ENCODE data around the gene HIGD1A.

HIGD1A gene

GRCh38 chr3:42822828-42823227 lies 18.5 kb upstream of the HIGD1A start:
- no peak overlapping the region for H4K8ac ChIP-seq (ENCODE audit: low read depth, low read length)
- DNase-seq: no peak
- H3K79me1 ChIP-seq (ENCODE audit: low read length): peaks cover 2% of the 10 kb centered on the region
- peak overlapping the region; percentile 81 for H2BK5ac ChIP-seq (ENCODE audit: low read depth, low read length, poor library complexity)
- no peak overlapping the region for H2AFZ ChIP-seq (ENCODE audit: insufficient read depth, low read length, poor library complexity)
- no peak overlapping the region for H4K12ac ChIP-seq (ENCODE audit: low read depth, low read length)
- H3K14ac ChIP-seq (ENCODE audit: low read length): no peak overlapping the region
- H3K36me3 ChIP-seq (ENCODE audit: control insufficient read depth in 1 of 2, insufficient read depth in 2 of 2, low read length in 2 of 2): peaks cover 3 to 9% of the 10 kb centered on the region in 2 experiments
- no peak overlapping the region for H3K18ac ChIP-seq (ENCODE audit: low read length)
- no peaks in the 10 kb centered on the region for H3K79me2 ChIP-seq (ENCODE audit: control insufficient read depth, insufficient read depth, low read length, poor library complexity)
- peak overlapping the region; percentile 40 for H4K91ac ChIP-seq (ENCODE audit: low read depth, low read length)
- WGBS (ENCODE audit: extremely low coverage, insufficient coverage, insufficient read length): no CpG with 5 or more reads among the region's 3 CpGs
- H3K27me3 ChIP-seq (ENCODE audit: insufficient read depth, low read length): no peaks in the 10 kb centered on the region
- no peak overlapping the region for H3K23ac ChIP-seq (ENCODE audit: low read length)
- H3K4me3 ChIP-seq (ENCODE audit: low read depth, low read length): no peak overlapping the region
- H3K4ac ChIP-seq (ENCODE audit: low read depth, low read length): peak overlapping the region; percentile 49
- no peaks in the 10 kb centered on the region for H3K9me3 ChIP-seq (ENCODE audit: insufficient read depth, low read depth, low read length)
- H3K4me2 ChIP-seq (ENCODE audit: low read length): no peak overlapping the region
- H3K9ac ChIP-seq (ENCODE audit: low read length): no peak overlapping the region
- no peak overlapping the region for H2BK120ac ChIP-seq (ENCODE audit: insufficient read depth, low read length, poor library complexity)
- peaks cover 3 to 7% of the 10 kb centered on the region in 2 experiments for H3K4me1 ChIP-seq (ENCODE audit: control insufficient read depth in 1 of 2, insufficient read depth in 2 of 2, low read length in 2 of 2)
- peak overlapping the region; percentile 13 for H2BK12ac ChIP-seq (ENCODE audit: low read length)
- peak overlapping the region; percentile 45 for H3K27ac ChIP-seq (ENCODE audit: low read depth, low read length)
- no peak overlapping the region for H2AK5ac ChIP-seq (ENCODE audit: low read length)

DNA sequence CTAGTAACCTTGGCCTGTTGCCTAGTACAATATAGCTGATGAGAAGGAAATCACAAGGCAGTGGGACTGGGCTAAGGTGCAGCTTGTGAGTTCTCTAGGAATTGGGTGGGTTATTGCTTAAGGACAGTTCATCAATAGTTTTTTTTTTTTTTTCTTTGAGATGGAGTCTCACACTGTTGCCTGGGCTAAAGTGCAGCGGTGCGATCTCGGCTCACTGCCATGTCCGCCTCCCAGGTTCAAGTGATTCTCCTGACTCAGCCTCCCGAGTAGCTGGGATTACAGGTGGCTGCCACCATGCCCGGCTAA lies 16.4 kb upstream of the HIGD1A start:
- Histone ChIP-seq H2BK5ac (ENCODE audit: low read depth, low read length, poor library complexity) (no peak overlapping the region), H3K36me3 (ENCODE audit: control insufficient read depth in 1 of 2, insufficient read depth in 2 of 2, low read length in 2 of 2) (peaks cover 3 to 9% of the 10 kb centered on the region in 2 experiments), H3K23ac (ENCODE audit: low read length) (no peak overlapping the region), H4K91ac (ENCODE audit: low read depth, low read length) (no peak overlapping the region), H3K18ac (ENCODE audit: low read length) (no peak overlapping the region), H3K4me1 (ENCODE audit: control insufficient read depth in 1 of 2, insufficient read depth in 2 of 2, low read length in 2 of 2) (peaks cover 3 to 4% of the 10 kb centered on the region in 2 experiments), H2AK5ac (ENCODE audit: low read length) (no peak overlapping the region), H3K4me2 (ENCODE audit: low read length) (no peak overlapping the region), H3K79me2 (ENCODE audit: control insufficient read depth, insufficient read depth, low read length, poor library complexity) (no peaks in the 10 kb centered on the region), H4K8ac (ENCODE audit: low read depth, low read length) (no peak overlapping the region), H4K12ac (ENCODE audit: low read depth, low read length) (no peak overlapping the region), H3K79me1 (ENCODE audit: low read length) (peaks cover 2% of the 10 kb centered on the region), H3K9me3 (ENCODE audit: insufficient read depth, low read depth, low read length) (no peaks in the 10 kb centered on the region), H3K27me3 (ENCODE audit: insufficient read depth, low read length) (no peaks in the 10 kb centered on the region), H2BK12ac (ENCODE audit: low read length) (no peak overlapping the region), H3K4me3 (ENCODE audit: low read depth, low read length) (no peak overlapping the region), H2AFZ (ENCODE audit: insufficient read depth, low read length, poor library complexity) (no peak overlapping the region), H3K9ac (ENCODE audit: low read length) (no peak overlapping the region), H3K14ac (ENCODE audit: low read length) (no peak overlapping the region), H3K4ac (ENCODE audit: low read depth, low read length) (no peak overlapping the region), H2BK120ac (ENCODE audit: insufficient read depth, low read length, poor library complexity) (no peak overlapping the region), H3K27ac (ENCODE audit: low read depth, low read length) (no peak overlapping the region)
- no CpG with 5 or more reads among the region's 6 CpGs for WGBS (ENCODE audit: extremely low coverage, insufficient coverage, insufficient read length)
- DNase-seq: no peak

DNA sequence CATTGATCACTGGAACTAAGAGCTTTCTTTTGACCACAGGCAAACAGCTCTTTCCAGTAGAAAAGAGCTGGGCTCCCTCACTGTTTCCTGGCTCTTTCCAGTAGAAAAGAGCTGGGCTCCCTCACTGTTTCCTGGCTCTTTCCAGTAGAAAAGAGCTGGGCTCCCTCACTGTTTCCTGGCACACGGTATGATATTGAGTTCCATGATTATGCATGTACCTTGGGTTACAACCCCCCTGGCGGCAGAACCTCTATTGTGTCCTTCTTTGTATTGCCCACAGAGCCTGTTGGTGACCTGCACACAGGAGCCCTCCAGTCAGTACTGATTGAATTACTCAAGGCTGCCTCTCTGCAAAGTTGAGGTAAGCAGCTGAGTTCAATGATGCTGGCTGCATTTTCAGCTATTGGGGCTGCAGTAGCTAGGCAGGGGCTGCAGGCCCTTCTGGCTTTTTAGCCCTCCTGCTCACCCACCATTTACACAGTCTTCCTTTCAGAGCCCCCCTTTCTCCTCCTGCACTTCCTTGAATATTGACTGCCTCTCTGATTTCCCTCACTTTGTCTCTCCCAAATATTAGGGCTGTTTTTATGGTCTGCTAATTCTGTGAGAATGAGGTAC lies 15.2 kb upstream of the HIGD1A start:
- H3K27ac ChIP-seq (ENCODE audit: low read depth, low read length): no peak overlapping the region

GRCh38 chr3:42815826-42816225 lies 11.5 kb upstream of the HIGD1A start:
- H3K4me2 ChIP-seq (ENCODE audit: low read length): no peak overlapping the region
- no peak overlapping the region for H4K91ac ChIP-seq (ENCODE audit: low read depth, low read length)
- no peak overlapping the region for H3K14ac ChIP-seq (ENCODE audit: low read length)
- H3K4me3 ChIP-seq (ENCODE audit: low read depth, low read length): no peak overlapping the region
- no peak overlapping the region for H3K27ac ChIP-seq (ENCODE audit: low read depth, low read length)
- peaks cover 2 to 9% of the 10 kb centered on the region in 2 experiments for H3K36me3 ChIP-seq (ENCODE audit: control insufficient read depth in 1 of 2, insufficient read depth in 2 of 2, low read length in 2 of 2)
- H2AFZ ChIP-seq (ENCODE audit: insufficient read depth, low read length, poor library complexity): no peak overlapping the region
- H3K4me1 ChIP-seq (ENCODE audit: control insufficient read depth in 1 of 2, insufficient read depth in 2 of 2, low read length in 2 of 2): peaks cover 9 to 10% of the 10 kb centered on the region in 2 experiments
- H3K9me3 ChIP-seq (ENCODE audit: insufficient read depth, low read depth, low read length): no peaks in the 10 kb centered on the region
- no peak overlapping the region for H3K4ac ChIP-seq (ENCODE audit: low read depth, low read length)
- H3K23ac ChIP-seq (ENCODE audit: low read length): no peak overlapping the region
- H2BK120ac ChIP-seq (ENCODE audit: insufficient read depth, low read length, poor library complexity): no peak overlapping the region
- H4K8ac ChIP-seq (ENCODE audit: low read depth, low read length): no peak overlapping the region
- H3K9ac ChIP-seq (ENCODE audit: low read length): no peak overlapping the region
- DNase-seq: no peak
- H2AK5ac ChIP-seq (ENCODE audit: low read length): no peak overlapping the region
- WGBS (ENCODE audit: extremely low coverage, insufficient coverage, insufficient read length): no CpG with 5 or more reads among the region's 2 CpGs
- H3K27me3 ChIP-seq (ENCODE audit: insufficient read depth, low read length): no peaks in the 10 kb centered on the region
- no peak overlapping the region for H3K18ac ChIP-seq (ENCODE audit: low read length)
- no peak overlapping the region for H4K12ac ChIP-seq (ENCODE audit: low read depth, low read length)
- no peak overlapping the region for H2BK5ac ChIP-seq (ENCODE audit: low read depth, low read length, poor library complexity)
- H3K79me2 ChIP-seq (ENCODE audit: control insufficient read depth, insufficient read depth, low read length, poor library complexity): peaks cover 2% of the 10 kb centered on the region
- H3K79me1 ChIP-seq (ENCODE audit: low read length): peaks cover 8% of the 10 kb centered on the region
- no peak overlapping the region for H2BK12ac ChIP-seq (ENCODE audit: low read length)

More for the DNA sequence above, 15.2 kb upstream of the HIGD1A start:
- no peak overlapping the region for H3K4me3 ChIP-seq (ENCODE audit: low read depth, low read length)
- H3K4ac ChIP-seq (ENCODE audit: low read depth, low read length): peak overlapping the region; percentile 6
- H3K27me3 ChIP-seq (ENCODE audit: insufficient read depth, low read length): no peaks in the 10 kb centered on the region
- no peak overlapping the region for H3K4me2 ChIP-seq (ENCODE audit: low read length)
- no peak overlapping the region for H4K8ac ChIP-seq (ENCODE audit: low read depth, low read length)
- H3K79me1 ChIP-seq (ENCODE audit: low read length): peaks cover 2% of the 10 kb centered on the region
- no peak overlapping the region for H4K12ac ChIP-seq (ENCODE audit: low read depth, low read length)
- no peak overlapping the region for H3K23ac ChIP-seq (ENCODE audit: low read length)
- no peak overlapping the region for H4K91ac ChIP-seq (ENCODE audit: low read depth, low read length)
- no peak overlapping the region for H2AFZ ChIP-seq (ENCODE audit: insufficient read depth, low read length, poor library complexity)
- H2BK12ac ChIP-seq (ENCODE audit: low read length): peak overlapping the region; percentile 72
- H3K36me3 ChIP-seq (ENCODE audit: control insufficient read depth in 1 of 2, insufficient read depth in 2 of 2, low read length in 2 of 2): peaks cover 3 to 9% of the 10 kb centered on the region in 2 experiments
- H3K9ac ChIP-seq (ENCODE audit: low read length): no peak overlapping the region
- no peak overlapping the region for H3K18ac ChIP-seq (ENCODE audit: low read length)
- no CpG with 5 or more reads among the region's 2 CpGs for WGBS (ENCODE audit: extremely low coverage, insufficient coverage, insufficient read length)
- no peak overlapping the region for H3K14ac ChIP-seq (ENCODE audit: low read length)
- no peak for DNase-seq
- no peak overlapping the region for H2BK120ac ChIP-seq (ENCODE audit: insufficient read depth, low read length, poor library complexity)
- H3K79me2 ChIP-seq (ENCODE audit: control insufficient read depth, insufficient read depth, low read length, poor library complexity): no peaks in the 10 kb centered on the region
- no peak overlapping the region for H2BK5ac ChIP-seq (ENCODE audit: low read depth, low read length, poor library complexity)
- no peaks in the 10 kb centered on the region for H3K9me3 ChIP-seq (ENCODE audit: insufficient read depth, low read depth, low read length)
- H3K4me1 ChIP-seq (ENCODE audit: control insufficient read depth in 1 of 2, insufficient read depth in 2 of 2, low read length in 2 of 2): peaks cover 3 to 9% of the 10 kb centered on the region in 2 experiments
- no peak overlapping the region for H2AK5ac ChIP-seq (ENCODE audit: low read length)

Measured in trophoblast cell (in vitro differentiated cells and primary cell).